Stromal cell of bone marrow (primary cell): ENCODE measurements around the gene ATXN7L1.
"Not testable (repeated sequence)": the region's sequence is repeated elsewhere in the genome, so short reads cannot be mapped to it uniquely, and the experiment has no call there.

Experiments used
- DNase-seq: peaks from one replicate; pipeline ENCODE4 v3.0.0-alpha.2; 2012; ENCODE audit warnings: low read depth

The ATXN7L1 gene

GRCh38 chr7:105743351-105744090 is 132.9 kb downstream of the ATXN7L1 start:
- no peak for DNase-seq

- DNase-seq, result no peak
Measured at GRCh38 chr7:105742787-105743186, 133.6 kb downstream of the ATXN7L1 start.

GRCh38 chr7:105741982-105742381 is 134.4 kb downstream of the ATXN7L1 start:
- no peak for DNase-seq

- no peak for DNase-seq
Measured at GRCh38 chr7:105738133-105738532, 138.3 kb downstream of the ATXN7L1 start.

GRCh38 chr7:105734233-105734632 is 142.2 kb downstream of the ATXN7L1 start:
- DNase-seq, result no peak

- no peak for DNase-seq
Measured at GRCh38 chr7:105731042-105731441, 145.4 kb downstream of the ATXN7L1 start.

GRCh38 chr7:105728028-105728427 is 148.4 kb downstream of the ATXN7L1 start:
- DNase-seq, result no peak

GRCh38 chr7:105724688-105725087 is 151.7 kb downstream of the ATXN7L1 start:
- no peak for DNase-seq

GRCh38 chr7:105723572-105723971 is 152.8 kb downstream of the ATXN7L1 start:
- no peak for DNase-seq

- DNase-seq, result no peak
Measured at GRCh38 chr7:105721571-105722104, 154.8 kb downstream of the ATXN7L1 start.

- DNase-seq, result no peak
Measured at GRCh38 chr7:105719919-105720318, 156.5 kb downstream of the ATXN7L1 start.

GRCh38 chr7:105719395-105719794 is 157.0 kb downstream of the ATXN7L1 start:
- DNase-seq, result no peak

- no peak for DNase-seq
Measured at GRCh38 chr7:105718511-105718925, 157.9 kb downstream of the ATXN7L1 start.

- no peak for DNase-seq
Measured at GRCh38 chr7:105715528-105715927, 160.9 kb downstream of the ATXN7L1 start.

- DNase-seq, result no peak
Measured at GRCh38 chr7:105713488-105714465, 162.6 kb downstream of the ATXN7L1 start.

GRCh38 chr7:105712877-105713276 is 163.5 kb downstream of the ATXN7L1 start:
- no peak for DNase-seq

- no peak for DNase-seq
Measured at GRCh38 chr7:105711726-105712402, 164.5 kb downstream of the ATXN7L1 start.

- DNase-seq, result not testable (repeated sequence)
Measured at GRCh38 chr7:105710720-105711119, 165.7 kb downstream of the ATXN7L1 start.

- no peak for DNase-seq
Measured at GRCh38 chr7:105708763-105709080, 167.7 kb downstream of the ATXN7L1 start.

- DNase-seq, result no peak
Measured at GRCh38 chr7:105707967-105708762, 168.2 kb downstream of the ATXN7L1 start.

- no peak for DNase-seq
Measured at GRCh38 chr7:105707381-105707780, 169.0 kb downstream of the ATXN7L1 start.
